ENCODE results near the gene SH3BP2.

Gene SH3BP2

DNA sequence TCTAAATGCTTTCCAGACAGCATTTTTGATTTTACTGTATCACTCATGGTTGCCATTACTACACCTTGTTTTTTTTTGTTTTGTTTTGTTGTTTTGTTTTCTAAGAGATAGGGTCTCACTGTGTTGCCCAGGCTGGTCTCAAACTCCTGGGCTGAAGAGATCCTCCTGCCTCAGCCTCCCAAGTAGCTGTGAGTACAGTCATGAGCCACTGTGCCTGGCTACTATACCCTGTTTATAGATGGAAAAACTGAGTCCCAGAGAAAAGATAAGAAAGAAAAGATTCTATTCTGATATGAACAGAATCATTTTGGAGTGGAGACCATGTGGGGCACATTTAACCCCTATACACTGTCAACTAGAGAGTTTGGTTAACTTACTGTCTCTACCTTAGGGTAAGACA is 70.8 kb downstream of the SH3BP2 start:
- no peak for ATAC-seq (ENCODE audit: low read depth)

DNA sequence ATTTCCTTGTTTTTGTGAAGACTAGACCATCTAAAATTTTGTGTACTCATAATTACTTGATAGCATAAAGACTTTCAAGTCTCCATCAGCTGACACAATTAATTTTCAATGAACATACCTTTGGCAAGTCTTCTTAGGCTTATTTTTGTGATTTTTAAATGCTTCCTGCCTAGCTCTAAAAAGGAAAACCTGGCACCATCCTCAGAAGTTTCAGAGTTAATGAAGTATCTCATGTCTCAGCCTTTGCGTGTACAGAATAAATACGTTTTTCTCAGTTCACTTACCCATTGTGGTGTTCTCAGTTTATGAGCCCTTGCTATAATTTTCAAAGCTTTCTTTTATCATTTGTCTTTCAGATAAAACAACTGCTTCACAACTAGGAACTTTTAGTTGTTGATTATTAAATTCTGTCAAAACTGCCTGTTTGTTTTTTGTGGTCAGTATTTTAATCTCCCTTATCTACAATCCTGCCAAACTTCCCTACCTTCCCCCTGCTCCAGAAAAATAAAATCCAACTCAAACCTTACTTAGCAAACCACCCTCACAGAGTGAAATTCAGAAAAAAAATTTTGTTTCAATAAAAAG is 72.4 kb downstream of the SH3BP2 start:
- Histone ChIP-seq H3K27me3 (ENCODE audit: insufficient read depth, poor library complexity, severe bottlenecking) (no peaks in the 10 kb centered on the region), H3K36me3 (ENCODE audit: low read depth) (no peaks in the 10 kb centered on the region), H3K4me3 (ENCODE audit: severe bottlenecking) (no peak overlapping the region), H3K4me1 (ENCODE audit: insufficient read depth, poor library complexity, severe bottlenecking) (peaks cover 10% of the 10 kb centered on the region), H3K9me3 (ENCODE audit: severe bottlenecking) (no peaks in the 10 kb centered on the region), H3K27ac (ENCODE audit: poor library complexity, severe bottlenecking) (no peak overlapping the region)
- DNase-seq (ENCODE audit: low spot score) (no peak), ATAC-seq (ENCODE audit: low read depth) (no peak)
- TF ChIP-seq, protein P1, sequence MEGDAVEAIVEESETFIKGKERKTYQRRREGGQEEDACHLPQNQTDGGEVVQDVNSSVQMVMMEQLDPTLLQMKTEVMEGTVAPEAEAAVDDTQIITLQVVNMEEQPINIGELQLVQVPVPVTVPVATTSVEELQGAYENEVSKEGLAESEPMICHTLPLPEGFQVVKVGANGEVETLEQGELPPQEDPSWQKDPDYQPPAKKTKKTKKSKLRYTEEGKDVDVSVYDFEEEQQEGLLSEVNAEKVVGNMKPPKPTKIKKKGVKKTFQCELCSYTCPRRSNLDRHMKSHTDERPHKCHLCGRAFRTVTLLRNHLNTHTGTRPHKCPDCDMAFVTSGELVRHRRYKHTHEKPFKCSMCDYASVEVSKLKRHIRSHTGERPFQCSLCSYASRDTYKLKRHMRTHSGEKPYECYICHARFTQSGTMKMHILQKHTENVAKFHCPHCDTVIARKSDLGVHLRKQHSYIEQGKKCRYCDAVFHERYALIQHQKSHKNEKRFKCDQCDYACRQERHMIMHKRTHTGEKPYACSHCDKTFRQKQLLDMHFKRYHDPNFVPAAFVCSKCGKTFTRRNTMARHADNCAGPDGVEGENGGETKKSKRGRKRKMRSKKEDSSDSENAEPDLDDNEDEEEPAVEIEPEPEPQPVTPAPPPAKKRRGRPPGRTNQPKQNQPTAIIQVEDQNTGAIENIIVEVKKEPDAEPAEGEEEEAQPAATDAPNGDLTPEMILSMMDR (IDR thresholded peaks at IDR 0.05; ENCODE audit: poor library complexity, severe bottlenecking): no peak

More for the DNA sequence above, 70.8 kb downstream of the SH3BP2 start:
- Histone ChIP-seq H3K4me3 (ENCODE audit: severe bottlenecking) (no peak overlapping the region), H3K9me3 (ENCODE audit: severe bottlenecking) (no peaks in the 10 kb centered on the region), H3K27ac (ENCODE audit: poor library complexity, severe bottlenecking) (no peak overlapping the region), H3K27me3 (ENCODE audit: insufficient read depth, poor library complexity, severe bottlenecking) (no peaks in the 10 kb centered on the region), H3K4me1 (ENCODE audit: insufficient read depth, poor library complexity, severe bottlenecking) (peaks cover 12% of the 10 kb centered on the region), H3K36me3 (ENCODE audit: low read depth) (peaks cover 5% of the 10 kb centered on the region; the same call in 1 of the 2 replicates)
- no peak for DNase-seq (ENCODE audit: low spot score)
- TF ChIP-seq, protein P1 (IDR thresholded peaks at IDR 0.05; ENCODE audit: poor library complexity, severe bottlenecking): no peak

DNA sequence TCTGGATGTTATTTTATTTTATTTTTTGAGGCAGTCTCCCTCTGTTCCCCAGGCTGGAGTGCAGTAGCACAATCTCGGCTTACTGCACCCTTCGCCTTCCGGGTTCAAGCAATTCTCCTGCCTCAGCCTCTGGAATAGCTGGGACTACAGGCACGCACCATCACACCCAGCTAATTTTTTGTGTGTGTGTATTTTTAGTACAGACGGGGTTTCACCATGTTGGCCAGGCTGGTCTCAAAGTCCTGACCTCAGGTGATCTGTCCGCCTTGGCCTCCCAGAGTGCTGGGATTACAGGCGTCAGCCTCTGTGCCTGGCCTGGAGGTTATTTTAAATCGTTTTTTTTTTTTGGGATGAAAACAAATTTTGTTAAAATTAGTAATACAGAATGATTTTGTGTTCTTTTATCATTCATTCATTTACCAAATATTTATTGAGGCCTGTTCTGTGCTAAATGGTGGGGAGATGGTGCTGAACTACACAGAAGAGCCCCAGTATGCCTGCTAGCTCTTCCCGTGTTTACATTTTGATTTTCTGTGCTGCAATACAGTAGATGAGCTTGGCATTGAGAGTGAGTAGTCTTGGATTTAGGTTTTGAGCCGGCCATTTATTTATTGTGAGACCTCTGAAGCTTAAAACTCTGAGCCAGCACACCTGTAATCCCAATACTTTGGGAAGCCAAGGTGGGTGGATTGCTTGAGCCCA is 73.4 kb downstream of the SH3BP2 start:
- Histone ChIP-seq H3K9me3 (ENCODE audit: severe bottlenecking) (no peaks in the 10 kb centered on the region), H3K4me1 (ENCODE audit: insufficient read depth, poor library complexity, severe bottlenecking) (peaks cover under 1% of the 10 kb centered on the region), H3K4me3 (ENCODE audit: severe bottlenecking) (no peak overlapping the region), H3K36me3 (ENCODE audit: low read depth) (no peaks in the 10 kb centered on the region), H3K27ac (ENCODE audit: poor library complexity, severe bottlenecking) (no peak overlapping the region), H3K27me3 (ENCODE audit: insufficient read depth, poor library complexity, severe bottlenecking) (no peaks in the 10 kb centered on the region)
- no peak for DNase-seq (ENCODE audit: low spot score)
- TF ChIP-seq, protein P1 (IDR thresholded peaks at IDR 0.05; ENCODE audit: poor library complexity, severe bottlenecking): no peak
- ATAC-seq (ENCODE audit: low read depth): no peak

DNA sequence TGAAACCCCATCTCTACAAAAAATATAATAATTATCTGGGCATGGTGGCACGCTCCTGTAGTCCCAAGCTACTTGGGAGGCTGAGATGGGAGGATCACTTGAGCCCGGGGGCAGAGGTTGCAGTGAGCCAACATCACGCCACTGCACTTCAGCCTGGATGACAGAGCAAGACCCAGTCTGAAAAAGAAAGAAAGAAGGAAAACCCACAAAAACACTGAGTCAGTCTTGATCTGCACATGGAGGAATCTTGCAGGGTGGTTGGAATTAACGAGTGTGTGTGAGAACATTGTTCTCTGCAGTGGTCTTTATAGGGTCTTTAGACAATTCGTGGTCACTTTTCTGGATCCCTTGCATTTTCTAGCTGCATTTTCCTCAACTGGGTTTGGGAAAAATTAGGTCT is 74.0 kb downstream of the SH3BP2 start:
- TF ChIP-seq, protein P1 (IDR thresholded peaks at IDR 0.05; ENCODE audit: poor library complexity, severe bottlenecking): no peak
- no peaks in the 10 kb centered on the region for H3K4me1 ChIP-seq (ENCODE audit: insufficient read depth, poor library complexity, severe bottlenecking)
- H3K9me3 ChIP-seq (ENCODE audit: severe bottlenecking): no peaks in the 10 kb centered on the region
- ATAC-seq (ENCODE audit: low read depth) (no peak), DNase-seq (ENCODE audit: low spot score) (no peak)
- no peaks in the 10 kb centered on the region for H3K27me3 ChIP-seq (ENCODE audit: insufficient read depth, poor library complexity, severe bottlenecking)
- H3K27ac ChIP-seq (ENCODE audit: poor library complexity, severe bottlenecking): no peak overlapping the region
- H3K36me3 ChIP-seq (ENCODE audit: low read depth): no peaks in the 10 kb centered on the region
- no peak overlapping the region for H3K4me3 ChIP-seq (ENCODE audit: severe bottlenecking)
